CD4-positive, alpha-beta T cell treated with Interferon alpha-2 for 1 hour (primary cell): Measurements from ENCODE around the gene RERE.

Experiments used
- DNase-seq, 2 donors: peaks; one replicate each; pipeline ENCODE4 v3.0.0-alpha.2; 2020 to 2022

Gene RERE

GRCh38 chr1:8684590-8684989, 132.8 kb downstream of the RERE start:
- no peak for DNase-seq

GRCh38 chr1:8682573-8682972, 134.9 kb downstream of the RERE start:
- DNase-seq, result no peak

- no peak for DNase-seq
These were observed 135.5 kb downstream of the RERE start for GRCh38 chr1:8681911-8682310.

- no peak for DNase-seq
These were observed 136.5 kb downstream of the RERE start for GRCh38 chr1:8680664-8681650.

- no peak for DNase-seq
These were observed 137.3 kb downstream of the RERE start for GRCh38 chr1:8679929-8680663.

GRCh38 chr1:8679395-8679800, 138.0 kb downstream of the RERE start:
- DNase-seq, result no peak

- no peak for DNase-seq
These were observed 138.6 kb downstream of the RERE start for GRCh38 chr1:8678673-8679394.

- no peak for DNase-seq
These were observed 139.7 kb downstream of the RERE start for GRCh38 chr1:8677782-8678181.

GRCh38 chr1:8676813-8677212, 140.6 kb downstream of the RERE start:
- no peak for DNase-seq

GRCh38 chr1:8676072-8676471, 141.4 kb downstream of the RERE start:
- DNase-seq, result no peak

GRCh38 chr1:8674912-8675311, 142.5 kb downstream of the RERE start:
- DNase-seq, result no peak

- DNase-seq, result no peak
These were observed 143.0 kb downstream of the RERE start for GRCh38 chr1:8674481-8674880.

- DNase-seq, result peak; percentile 29 to 52
These were observed 146.0 kb downstream of the RERE start for GRCh38 chr1:8671306-8671917.

- DNase-seq, result no peak
These were observed 147.0 kb downstream of the RERE start for GRCh38 chr1:8670371-8670818.

GRCh38 chr1:8669606-8670335, 147.7 kb downstream of the RERE start:
- DNase-seq, result no peak

GRCh38 chr1:8667869-8668594, 149.4 kb downstream of the RERE start:
- DNase-seq, result no peak

- no peak for DNase-seq
These were observed 150.9 kb downstream of the RERE start for GRCh38 chr1:8666389-8667167.

- DNase-seq, result no peak
These were observed 151.6 kb downstream of the RERE start for GRCh38 chr1:8665833-8666232.

GRCh38 chr1:8664887-8665286, 152.6 kb downstream of the RERE start:
- DNase-seq, result no peak

- DNase-seq, result no peak
These were observed 153.5 kb downstream of the RERE start for GRCh38 chr1:8663915-8664329.
